ENCODE results near the gene WDR45B.
"Not testable (repeated sequence)": the region's sequence is repeated elsewhere in the genome, so short reads cannot be mapped to it uniquely, and the experiment has no call there.

- not testable (repeated sequence) for TF ChIP-seq CTCF (IDR thresholded peaks at IDR 0.05; ENCODE audit: extremely low read depth in 1 of 2, insufficient read depth in 1 of 2, low read depth in 1 of 2, low read length in 2 of 2); POLR2A (IDR thresholded peaks at IDR 0.05; ENCODE audit: low read depth, low read length); JUN (IDR thresholded peaks at IDR 0.05; ENCODE audit: borderline replicate concordance, insufficient read depth, insufficient read length, low read depth); EZH2 (IDR thresholded peaks at IDR 0.05; ENCODE audit: borderline replicate concordance, low read depth, low read length, severe bottlenecking); GATA2 (IDR thresholded peaks at IDR 0.05; ENCODE audit: insufficient read depth, insufficient read length, low read depth, low read length); MAX (IDR thresholded peaks at IDR 0.05; ENCODE audit: insufficient read depth, insufficient read length); MYC (IDR thresholded peaks at IDR 0.05; ENCODE audit: low read depth, low read length); POLR2AphosphoS5 (IDR thresholded peaks at IDR 0.05; ENCODE audit: insufficient read depth, low read depth, low read length)
These were observed 62.2 kb downstream of the WDR45B start for GRCh38 chr17:82585935-82586575.
